Spleen (tissue), 7 donors: ENCODE measurements around the gene AP1M1.

ENCODE experiments used
- POLR2AphosphoS5 ChIP-seq, 3 donors: sonication (generic); formaldehyde crosslinking; IDR thresholded peaks; one replicate each; pipeline ENCODE4 v1.5.1; 2017; ENCODE audit warnings: antibody characterized with exemption in 3 of 3
- TF ChIP-seq, protein P1 (sequence below), 11 experiments: fragments of 200-600 bp in 7 of 11; fragments of 450-650 bp in 4 of 11; sonication (generic) in 4 of 11; IDR thresholded peaks in 8 of 11; conservative IDR thresholded peaks in 3 of 11; 1 replicate in 7 of 11; 2 replicates in 4 of 11; pipeline versions ENCODE4 v1.4.0 to v1.8.0; 2016 to 2021; ENCODE audit warnings: antibody characterized with exemption in 11 of 11, inconsistent platforms in 4 of 11, mild to moderate bottlenecking in 1 of 11
- donor health status: DM: no; HTN: no; CAD: no; lungs with moderate emphysema.
- donor health status: DM: no; HTN: no; CAD: no.
- donor health status: DM: no; HTN: no; CAD: no.

DNA sequence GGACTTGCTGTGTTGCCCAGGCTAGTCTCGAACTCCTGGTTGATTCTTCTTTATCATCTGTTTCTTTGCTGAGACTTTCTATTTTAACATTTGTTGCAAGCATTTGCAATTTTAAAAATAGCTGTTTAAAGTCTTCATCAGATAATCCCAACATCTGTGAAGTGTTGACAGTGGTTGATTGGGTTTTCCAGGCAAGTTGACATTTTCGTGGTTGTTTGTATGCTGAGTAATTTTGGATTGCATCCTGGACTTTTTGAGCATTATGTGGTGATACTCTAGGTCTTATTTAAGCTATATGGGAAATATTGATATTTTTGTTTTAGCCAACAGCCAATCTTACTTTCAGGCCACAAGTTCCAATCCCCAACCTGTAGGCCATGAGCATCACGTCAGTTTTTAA is 25.1 kb downstream of the AP1M1 start:
- TF ChIP-seq, protein P1, sequence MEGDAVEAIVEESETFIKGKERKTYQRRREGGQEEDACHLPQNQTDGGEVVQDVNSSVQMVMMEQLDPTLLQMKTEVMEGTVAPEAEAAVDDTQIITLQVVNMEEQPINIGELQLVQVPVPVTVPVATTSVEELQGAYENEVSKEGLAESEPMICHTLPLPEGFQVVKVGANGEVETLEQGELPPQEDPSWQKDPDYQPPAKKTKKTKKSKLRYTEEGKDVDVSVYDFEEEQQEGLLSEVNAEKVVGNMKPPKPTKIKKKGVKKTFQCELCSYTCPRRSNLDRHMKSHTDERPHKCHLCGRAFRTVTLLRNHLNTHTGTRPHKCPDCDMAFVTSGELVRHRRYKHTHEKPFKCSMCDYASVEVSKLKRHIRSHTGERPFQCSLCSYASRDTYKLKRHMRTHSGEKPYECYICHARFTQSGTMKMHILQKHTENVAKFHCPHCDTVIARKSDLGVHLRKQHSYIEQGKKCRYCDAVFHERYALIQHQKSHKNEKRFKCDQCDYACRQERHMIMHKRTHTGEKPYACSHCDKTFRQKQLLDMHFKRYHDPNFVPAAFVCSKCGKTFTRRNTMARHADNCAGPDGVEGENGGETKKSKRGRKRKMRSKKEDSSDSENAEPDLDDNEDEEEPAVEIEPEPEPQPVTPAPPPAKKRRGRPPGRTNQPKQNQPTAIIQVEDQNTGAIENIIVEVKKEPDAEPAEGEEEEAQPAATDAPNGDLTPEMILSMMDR (IDR thresholded peaks at IDR 0.05 in 8 of 11, conservative IDR thresholded peaks at IDR 0.05 in 3 of 11): no peak
- no peak for TF ChIP-seq POLR2AphosphoS5 (IDR thresholded peaks at IDR 0.05)
